Loucy (cell line): Measurements from ENCODE around the gene AIF1L.

ENCODE experiments used
- H2AFZ ChIP-seq: fragments of 200-600 bp; sonication (generic); 2 replicates; pipeline ENCODE4 v1.6.0; 2016; ENCODE audit warnings: antibody characterized with exemption, mild to moderate bottlenecking, low read length, moderate library complexity
- H3F3A ChIP-seq: fragments of 200-600 bp; 2 replicates; pipeline ENCODE4 v1.6.0; 2016; ENCODE audit warnings: antibody characterized with exemption, low read depth, mild to moderate bottlenecking
- H3K27me3 ChIP-seq: fragments of 200-600 bp; sonication (generic); 2 replicates; pipeline ENCODE4 v1.6.1; 2014; ENCODE audit warnings: low read length, mild to moderate bottlenecking; ENCODE audit not compliant: insufficient read depth, poor library complexity, severe bottlenecking
- H3K36me3 ChIP-seq: fragments of 200-600 bp; sonication (generic); 2 replicates; pipeline ENCODE4 v1.6.1; 2016; ENCODE audit warnings: low read length; ENCODE audit not compliant: insufficient read depth
- H3K4me1 ChIP-seq: fragments of 200-600 bp; sonication (generic); 2 replicates; pipeline ENCODE4 v1.5.1; 2014; ENCODE audit warnings: low read length, mild to moderate bottlenecking; ENCODE audit not compliant: insufficient read depth, poor library complexity, severe bottlenecking
- H3K4me2 ChIP-seq: fragments of 200-600 bp; sonication (generic); 2 replicates; pipeline ENCODE4 v1.6.0; 2014; ENCODE audit warnings: antibody characterized with exemption, low read length, low read depth, mild to moderate bottlenecking; ENCODE audit not compliant: poor library complexity, severe bottlenecking
- H3K4me3 ChIP-seq: fragments of 200-600 bp; sonication (generic); 2 replicates; pipeline ENCODE4 v1.5.1; 2014; ENCODE audit warnings: low read length, mild to moderate bottlenecking, mixed read lengths; ENCODE audit not compliant: poor library complexity, severe bottlenecking
- H3K79me2 ChIP-seq: fragments of 200-600 bp; sonication (generic); 2 replicates; pipeline ENCODE4 v1.6.1; 2014; ENCODE audit warnings: low read length; ENCODE audit not compliant: insufficient read depth
- H3K9ac ChIP-seq: fragments of 200-600 bp; sonication (generic); 2 replicates; pipeline ENCODE4 v1.6.0; 2014; ENCODE audit warnings: mild to moderate bottlenecking, low read depth, low read length, moderate library complexity; ENCODE audit not compliant: poor library complexity, severe bottlenecking
- H3K9me2 ChIP-seq: fragments of 200-600 bp; sonication (generic); replicated peaks from 2 replicates; pipeline ENCODE4 v1.6.1; 2016; ENCODE audit warnings: low read depth, low read length, mixed read lengths
- H3K9me3 ChIP-seq: fragments of 200-600 bp; sonication (generic); 2 replicates; pipeline ENCODE4 v1.6.1; 2014; ENCODE audit warnings: mild to moderate bottlenecking, antibody characterized with exemption, low read length, low read depth; ENCODE audit not compliant: insufficient read depth
- H4K20me1 ChIP-seq: fragments of 200-600 bp; sonication (generic); 2 replicates; pipeline ENCODE4 v1.6.0; 2014; ENCODE audit warnings: antibody characterized with exemption, low read length, mild to moderate bottlenecking; ENCODE audit not compliant: insufficient read depth, poor library complexity, severe bottlenecking
- CTCF ChIP-seq: fragments of 200-600 bp; sonication (generic); conservative IDR thresholded peaks from 2 replicates; pipeline ENCODE4 v1.5.1; 2014; ENCODE audit warnings: mild to moderate bottlenecking, antibody characterized with exemption, low read length
- EZH2phosphoT487 ChIP-seq: fragments of 200-600 bp; IDR thresholded peaks from 2 replicates; pipeline ENCODE4 v1.6.1; 2018; ENCODE audit warnings: antibody characterized with exemption, mild to moderate bottlenecking, moderate library complexity, borderline replicate concordance

Gene AIF1L

GRCh38 chr9:131094622-131095021 is 1.7 kb upstream of the AIF1L start:
- Histone ChIP-seq H3K4me2 (no peak overlapping the region), H3K4me1 (no peaks in the 10 kb centered on the region), H3K36me3 (no peaks in the 10 kb centered on the region), H3K27me3 (no peaks in the 10 kb centered on the region), H3K9me3 (no peaks in the 10 kb centered on the region), H2AFZ (no peak overlapping the region), H3K4me3 (no peak overlapping the region), H3K79me2 (no peaks in the 10 kb centered on the region), H3K9ac (no peak overlapping the region), H3F3A (no peaks in the 10 kb centered on the region), H3K9me2 (no peaks in the 10 kb centered on the region), H4K20me1 (no peaks in the 10 kb centered on the region)
- TF ChIP-seq EZH2phosphoT487 = no peak
- no peak for TF ChIP-seq CTCF

GRCh38 chr9:131095666-131096268 is 564 bp upstream of the AIF1L start:
- H3K36me3 ChIP-seq = no peaks in the 10 kb centered on the region
- H3K4me2 ChIP-seq = no peak overlapping the region
- no peaks in the 10 kb centered on the region for H3K9me3 ChIP-seq
- H3K9me2 ChIP-seq = no peaks in the 10 kb centered on the region
- H3K27me3 ChIP-seq = no peaks in the 10 kb centered on the region
- no peaks in the 10 kb centered on the region for H3K79me2 ChIP-seq
- H3F3A ChIP-seq = no peaks in the 10 kb centered on the region
- no peaks in the 10 kb centered on the region for H4K20me1 ChIP-seq
- H3K9ac ChIP-seq = no peak overlapping the region
- no peak overlapping the region for H2AFZ ChIP-seq
- no peak overlapping the region for H3K4me3 ChIP-seq
- no peaks in the 10 kb centered on the region for H3K4me1 ChIP-seq
- TF ChIP-seq CTCF (no peak), EZH2phosphoT487 (no peak)

- Histone ChIP-seq H3F3A (no peaks in the 10 kb centered on the region), H3K9me2 (no peaks in the 10 kb centered on the region), H2AFZ (no peak overlapping the region), H3K4me2 (no peak overlapping the region), H3K4me3 (no peak overlapping the region), H4K20me1 (no peaks in the 10 kb centered on the region), H3K4me1 (no peaks in the 10 kb centered on the region), H3K27me3 (no peaks in the 10 kb centered on the region), H3K9ac (no peak overlapping the region), H3K9me3 (no peaks in the 10 kb centered on the region), H3K36me3 (no peaks in the 10 kb centered on the region), H3K79me2 (no peaks in the 10 kb centered on the region)
- TF ChIP-seq EZH2phosphoT487 = no peak
- no peak for TF ChIP-seq CTCF
These were observed 1.0 kb downstream of the AIF1L start for GRCh38 chr9:131097126-131097947.
